Mesendoderm (in vitro differentiated cells): ENCODE data around the gene LCNL1.
A peak's percentile ranks its signal among the peaks of the same experiment; 100 is the strongest.

ENCODE experiments used
- DNase-seq: peaks from one replicate; pipeline ENCODE4 v3.0.0; 2013
- H2AK5ac ChIP-seq: 2 replicates; pipeline ENCODE4 v1.6.1; 2013; ENCODE audit warnings: low read length, inconsistent platforms
- H2BK120ac ChIP-seq: 2 replicates; pipeline ENCODE4 v1.6.1; 2013; ENCODE audit warnings: low read depth, mild to moderate bottlenecking, low read length, moderate library complexity, mixed read lengths
- H2BK15ac ChIP-seq: replicated peaks from 2 replicates; pipeline ENCODE4 v1.6.1; 2013; ENCODE audit warnings: low read depth, mild to moderate bottlenecking, moderate library complexity
- H2BK5ac ChIP-seq: 2 replicates; pipeline ENCODE4 v1.6.1; 2013; ENCODE audit warnings: low read length, inconsistent platforms
- H3K18ac ChIP-seq: 2 replicates; pipeline ENCODE4 v1.6.1; 2013; ENCODE audit warnings: mild to moderate bottlenecking, low read length, mixed read lengths
- H3K23ac ChIP-seq: one replicate; pipeline ENCODE4 v1.6.1; 2013; ENCODE audit warnings: low read length
- H3K27ac ChIP-seq: 2 replicates; pipeline ENCODE4 v1.5.1; 2013; ENCODE audit warnings: low read depth, mild to moderate bottlenecking, inconsistent platforms, low read length, moderate library complexity
- H3K27me3 ChIP-seq: 2 replicates; pipeline ENCODE4 v1.6.1; 2013; ENCODE audit warnings: low read length, control low read depth, mild to moderate bottlenecking, inconsistent platforms; ENCODE audit not compliant: insufficient read depth, poor library complexity
- H3K36me3 ChIP-seq: 2 replicates; pipeline ENCODE4 v1.6.1; 2013; ENCODE audit warnings: low read length, inconsistent platforms; ENCODE audit not compliant: control insufficient read depth, insufficient read depth
- H3K4ac ChIP-seq: one replicate; pipeline ENCODE4 v1.6.1; 2013; ENCODE audit warnings: low read depth, mild to moderate bottlenecking, low read length, moderate library complexity
- H3K4me1 ChIP-seq: 2 replicates; pipeline ENCODE4 v1.6.1; 2013; ENCODE audit warnings: low read depth, low read length, inconsistent platforms; ENCODE audit not compliant: control insufficient read depth
- H3K4me2 ChIP-seq: 2 replicates; pipeline ENCODE4 v1.6.1; 2013; ENCODE audit warnings: low read length
- H3K4me3 ChIP-seq: 2 replicates; pipeline ENCODE4 v1.5.1; 2013; ENCODE audit warnings: mild to moderate bottlenecking, low read length
- H3K56ac ChIP-seq: one replicate; pipeline ENCODE4 v1.6.1; 2013; ENCODE audit warnings: low read length
- H3K79me1 ChIP-seq: 2 replicates; pipeline ENCODE4 v1.6.1; 2013; ENCODE audit warnings: low read length, inconsistent platforms
- H3K79me2 ChIP-seq: 2 replicates; pipeline ENCODE4 v1.6.1; 2013; ENCODE audit warnings: mild to moderate bottlenecking, low read length; ENCODE audit not compliant: control insufficient read depth, insufficient read depth
- H3K9ac ChIP-seq: 2 replicates; pipeline ENCODE4 v1.6.1; 2013; ENCODE audit warnings: low read length, inconsistent platforms
- H4K5ac ChIP-seq: one replicate; pipeline ENCODE4 v1.6.1; 2013; ENCODE audit warnings: low read length
- H4K8ac ChIP-seq: one replicate; pipeline ENCODE4 v1.6.1; 2013; ENCODE audit warnings: low read depth, mild to moderate bottlenecking, control low read depth, low read length, moderate library complexity
- WGBS: extraction: QIAGEN DNeasy Blood & Tissue Kit; methylation state at CpG from one replicate; pipeline ENCODE4 v1.1.7; 2013; ENCODE audit warnings: low lambda C conversion rate, missing lambda C conversion rate; ENCODE audit not compliant: insufficient coverage; ENCODE audit errors: extremely low coverage; 5-methylcytosine and 5-hydroxymethylcytosine counted together

Gene LCNL1

DNA sequence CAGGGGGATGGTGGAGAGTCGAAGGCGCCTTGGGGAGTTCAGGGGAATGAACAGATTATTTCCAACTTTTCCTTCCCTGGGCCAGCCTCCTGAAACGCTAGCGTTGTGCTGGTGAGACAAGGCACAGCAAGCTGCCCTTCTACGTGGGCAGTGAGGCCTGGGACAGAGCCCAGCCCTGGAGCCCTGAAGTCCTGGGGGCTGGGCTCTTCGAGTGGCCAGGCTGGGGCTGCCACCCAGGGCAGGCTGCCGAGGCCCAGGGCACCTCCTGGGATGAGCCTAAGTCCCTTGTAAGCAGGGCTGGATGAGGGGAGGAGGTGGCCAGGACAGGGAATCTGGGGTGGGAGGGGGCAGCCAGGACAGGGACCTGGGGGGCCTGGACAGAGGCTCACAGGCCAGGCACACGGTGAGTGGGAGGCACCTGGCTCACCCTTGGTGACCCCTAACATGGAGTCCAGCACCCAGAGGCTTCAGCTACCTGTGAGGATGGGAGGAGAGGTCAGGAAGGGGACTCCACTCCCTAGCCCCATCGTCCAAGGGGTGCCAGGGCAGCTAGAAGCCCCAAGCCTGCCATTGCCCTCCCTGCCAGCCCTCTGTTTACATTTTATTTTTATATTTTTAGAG lies 32.0 kb upstream of the LCNL1 start:
- Histone ChIP-seq H3K27ac (no peak overlapping the region), H3K4me1 (no peaks in the 10 kb centered on the region), H3K4me3 (no peak overlapping the region), H3K18ac (no peak overlapping the region), H3K4me2 (no peak overlapping the region), H3K9ac (peak overlapping the region; percentile 62), H3K79me1 (no peaks in the 10 kb centered on the region), H2BK5ac (no peak overlapping the region), H2AK5ac (no peak overlapping the region), H3K56ac (peak overlapping the region; percentile 80), H3K79me2 (no peaks in the 10 kb centered on the region), H3K36me3 (no peaks in the 10 kb centered on the region), H3K23ac (no peak overlapping the region), H3K4ac (peak overlapping the region; percentile 8), H2BK120ac (no peak overlapping the region), H2BK15ac (no peak overlapping the region), H4K5ac (no peak overlapping the region), H4K8ac (no peak overlapping the region), H3K27me3 (no peaks in the 10 kb centered on the region)
- no peak for DNase-seq
- WGBS, result no CpG with 5 or more reads among the region's 9 CpGs

DNA sequence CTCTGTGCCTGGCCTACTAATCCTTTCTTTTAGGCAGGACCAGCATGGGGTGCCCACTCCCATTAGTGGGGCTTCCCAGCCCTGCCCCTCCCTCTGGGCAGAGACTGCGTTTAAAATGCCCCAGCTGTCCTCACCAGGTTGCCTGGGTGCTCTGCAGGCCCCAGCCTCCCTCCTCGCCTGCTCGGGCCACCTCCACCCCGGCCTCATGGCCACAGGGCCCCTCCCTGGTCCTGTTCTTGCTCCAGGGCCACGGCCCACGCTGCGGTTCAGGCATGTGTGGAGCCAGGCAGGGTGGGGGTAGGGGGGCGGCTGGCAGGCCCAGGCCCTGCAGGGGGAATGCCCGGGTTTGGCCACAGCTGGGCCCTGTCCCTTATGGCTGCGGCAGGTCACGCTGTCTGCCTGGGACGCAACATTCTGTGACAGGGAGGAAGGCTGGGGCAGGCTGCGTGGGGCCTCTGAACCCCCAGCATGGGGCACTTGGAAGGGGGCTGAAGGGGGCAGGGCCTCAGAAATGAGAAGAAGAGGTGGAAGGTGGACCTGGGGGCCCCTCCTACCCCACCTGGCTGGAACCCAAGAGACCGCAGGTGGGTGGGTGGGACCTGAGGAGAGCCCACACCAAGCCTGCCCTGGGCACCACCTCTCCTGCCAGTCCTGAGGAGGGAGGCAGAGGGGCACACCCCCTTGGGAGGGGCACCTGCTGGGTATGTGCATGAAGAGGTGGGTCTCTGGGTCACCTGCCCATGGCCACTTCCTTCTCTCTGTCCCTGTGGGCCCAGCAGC lies 31.1 kb upstream of the LCNL1 start, which contains the start of gene LCN12:
Gene LCN12 (plus strand): TSS at position 733 of the 780 bp plus-strand sequence. CDS start 55 bp downstream, outside the sequence.
- no peak within 1 kb of the TSS for H2BK120ac ChIP-seq
- no peak for DNase-seq
- H3K23ac ChIP-seq, result no peak within 1 kb of the TSS
- H3K56ac ChIP-seq, result no peak within 1 kb of the TSS
- H3K79me1 ChIP-seq, result no peaks in the 10 kb centered on the region
- H3K9ac ChIP-seq, result no peak within 1 kb of the TSS
- no peak within 1 kb of the TSS for H2BK5ac ChIP-seq
- H3K79me2 ChIP-seq, result no peaks in the 10 kb centered on the region
- no peak within 1 kb of the TSS for H3K4ac ChIP-seq
- H2BK15ac ChIP-seq, result no peak within 1 kb of the TSS
- H4K5ac ChIP-seq, result no peak within 1 kb of the TSS
- H3K18ac ChIP-seq, result no peak within 1 kb of the TSS
- no peaks in the 10 kb centered on the region for H3K27me3 ChIP-seq
- no peak within 1 kb of the TSS for H3K4me2 ChIP-seq
- H3K4me3 ChIP-seq, result no peak within 1 kb of the TSS
- H3K36me3 ChIP-seq, result no peaks in the 10 kb centered on the region
- H4K8ac ChIP-seq, result no peak within 1 kb of the TSS
- H2AK5ac ChIP-seq, result no peak within 1 kb of the TSS
- H3K4me1 ChIP-seq, result no peaks in the 10 kb centered on the region
- WGBS, result no CpG with 5 or more reads among the region's 14 CpGs
- H3K27ac ChIP-seq, result no peak within 1 kb of the TSS

DNA sequence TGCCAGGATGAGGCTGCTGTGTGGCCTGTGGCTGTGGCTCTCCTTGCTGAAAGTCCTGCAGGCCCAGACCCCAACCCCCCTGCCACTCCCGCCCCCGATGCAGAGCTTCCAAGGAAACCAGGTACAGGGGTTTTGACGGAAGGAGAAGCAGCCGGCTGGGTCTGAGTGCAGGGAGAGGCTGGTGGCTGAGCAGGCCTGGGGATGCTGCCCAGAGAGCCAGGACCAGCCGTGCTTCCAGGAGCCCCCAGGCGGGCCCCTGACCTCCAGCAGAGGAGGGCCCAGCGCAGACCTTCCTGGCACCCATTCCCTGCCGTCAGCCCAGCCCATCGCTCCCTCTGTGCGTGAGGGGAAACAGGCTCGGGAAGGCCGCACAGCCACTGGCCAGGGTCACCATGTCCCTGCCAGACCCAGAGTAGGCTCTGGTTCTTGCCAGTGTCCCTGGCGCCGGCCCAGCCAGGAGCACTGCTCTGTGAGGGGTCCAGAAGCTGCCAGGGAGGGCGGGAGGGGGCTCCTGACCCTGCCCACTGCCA lies 30.4 kb upstream of the LCNL1 start:
- no peak overlapping the region for H3K18ac ChIP-seq
- no peaks in the 10 kb centered on the region for H3K79me1 ChIP-seq
- no peaks in the 10 kb centered on the region for H3K27me3 ChIP-seq
- no peaks in the 10 kb centered on the region for H3K79me2 ChIP-seq
- H4K8ac ChIP-seq, result no peak overlapping the region
- no peak overlapping the region for H2BK5ac ChIP-seq
- H3K27ac ChIP-seq, result no peak overlapping the region
- no peak overlapping the region for H2BK120ac ChIP-seq
- H3K4me1 ChIP-seq, result no peaks in the 10 kb centered on the region
- H3K56ac ChIP-seq, result no peak overlapping the region
- H3K36me3 ChIP-seq, result no peaks in the 10 kb centered on the region
- H3K9ac ChIP-seq, result no peak overlapping the region
- H4K5ac ChIP-seq, result no peak overlapping the region
- WGBS, result no CpG with 5 or more reads among the region's 15 CpGs
- no peak overlapping the region for H3K4me3 ChIP-seq
- no peak overlapping the region for H3K4ac ChIP-seq
- no peak overlapping the region for H2BK15ac ChIP-seq
- H2AK5ac ChIP-seq, result no peak overlapping the region
- H3K23ac ChIP-seq, result no peak overlapping the region
- DNase-seq, result no peak
- H3K4me2 ChIP-seq, result no peak overlapping the region

DNA sequence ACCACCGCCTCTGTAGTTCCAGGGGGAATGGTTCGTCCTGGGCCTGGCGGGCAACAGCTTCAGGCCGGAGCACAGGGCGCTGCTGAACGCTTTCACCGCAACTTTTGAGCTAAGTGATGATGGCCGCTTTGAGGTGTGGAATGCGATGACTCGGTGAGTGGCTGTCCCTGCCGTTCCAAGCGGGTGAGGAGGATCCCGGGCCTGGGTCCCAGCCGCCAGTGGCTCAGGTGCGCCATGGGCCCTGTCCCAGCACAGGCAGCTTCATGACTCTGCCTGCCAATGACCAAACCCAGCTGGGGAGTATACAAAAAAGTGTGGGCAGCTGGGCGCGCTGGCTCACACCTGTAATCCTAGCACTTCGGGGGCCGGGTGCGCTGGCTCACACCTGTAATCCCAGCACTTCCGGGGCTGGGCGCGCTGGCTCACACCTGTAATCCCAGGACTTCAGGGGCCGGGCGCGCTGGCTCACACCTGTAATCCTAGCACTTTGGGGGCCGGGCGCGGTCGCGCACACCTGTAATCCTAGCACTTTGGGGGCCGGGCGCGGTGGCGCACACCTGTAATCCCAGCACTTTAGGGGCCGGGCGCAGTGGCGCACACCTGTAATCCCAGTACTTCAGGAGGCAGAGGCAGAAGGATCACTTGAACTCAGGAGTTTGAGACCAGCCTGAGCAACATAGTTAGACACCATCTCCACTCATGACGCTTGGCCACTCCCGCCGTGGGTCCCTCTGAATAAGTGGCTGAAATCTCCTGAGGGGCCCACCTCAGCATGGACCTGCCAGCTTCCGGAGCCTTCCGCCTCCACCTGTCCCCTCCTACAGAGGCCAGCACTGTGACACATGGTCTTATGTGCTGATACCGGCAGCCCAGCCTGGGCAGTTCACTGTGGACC lies 29.7 kb upstream of the LCNL1 start:
- no peak overlapping the region for H4K8ac ChIP-seq
- no peak overlapping the region for H2BK120ac ChIP-seq
- H3K4ac ChIP-seq, result no peak overlapping the region
- no peak overlapping the region for H3K27ac ChIP-seq
- no peak overlapping the region for H4K5ac ChIP-seq
- no peak overlapping the region for H3K9ac ChIP-seq
- no peak overlapping the region for H3K18ac ChIP-seq
- no peaks in the 10 kb centered on the region for H3K79me1 ChIP-seq
- H3K23ac ChIP-seq, result no peak overlapping the region
- H3K56ac ChIP-seq, result no peak overlapping the region
- no peaks in the 10 kb centered on the region for H3K79me2 ChIP-seq
- no peaks in the 10 kb centered on the region for H3K36me3 ChIP-seq
- no peak overlapping the region for H2BK5ac ChIP-seq
- no peak overlapping the region for H2BK15ac ChIP-seq
- H3K27me3 ChIP-seq, result no peaks in the 10 kb centered on the region
- no peak overlapping the region for H2AK5ac ChIP-seq
- no peak for DNase-seq
- WGBS, result no CpG with 5 or more reads among the region's 44 CpGs
- no peak overlapping the region for H3K4me3 ChIP-seq
- H3K4me1 ChIP-seq, result no peaks in the 10 kb centered on the region
- H3K4me2 ChIP-seq, result no peak overlapping the region

DNA sequence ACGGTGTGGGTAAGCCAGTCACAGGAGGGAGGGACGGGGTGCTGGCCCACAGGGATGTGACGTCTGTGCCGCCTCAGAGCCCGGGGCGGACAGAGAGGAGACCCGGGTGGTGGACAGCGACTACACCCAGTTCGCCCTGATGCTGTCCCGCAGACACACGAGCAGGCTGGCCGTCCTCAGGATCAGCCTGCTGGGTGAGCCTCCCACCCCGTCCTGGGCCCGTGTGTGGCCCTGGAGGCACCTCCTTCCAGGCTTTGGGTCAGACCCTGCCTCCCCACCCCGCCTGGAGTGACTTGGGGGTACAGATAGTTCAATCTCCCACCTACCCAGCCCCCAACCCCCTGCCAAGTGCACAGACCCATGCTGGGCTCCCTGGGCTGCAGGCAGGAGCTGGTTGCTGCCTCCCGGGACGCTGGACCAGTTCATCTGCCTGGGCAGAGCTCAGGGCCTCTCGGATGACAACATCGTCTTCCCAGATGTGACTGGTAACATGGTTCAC lies 29.0 kb upstream of the LCNL1 start:
- no peaks in the 10 kb centered on the region for H3K79me1 ChIP-seq
- H2BK15ac ChIP-seq, result no peak overlapping the region
- H3K9ac ChIP-seq, result no peak overlapping the region
- no peaks in the 10 kb centered on the region for H3K27me3 ChIP-seq
- no CpG with 5 or more reads among the region's 19 CpGs for WGBS
- H3K18ac ChIP-seq, result no peak overlapping the region
- H3K79me2 ChIP-seq, result no peaks in the 10 kb centered on the region
- no peak overlapping the region for H2BK120ac ChIP-seq
- no peak overlapping the region for H3K4me3 ChIP-seq
- no peaks in the 10 kb centered on the region for H3K4me1 ChIP-seq
- H2BK5ac ChIP-seq, result no peak overlapping the region
- no peaks in the 10 kb centered on the region for H3K36me3 ChIP-seq
- H3K4ac ChIP-seq, result no peak overlapping the region
- no peak overlapping the region for H3K27ac ChIP-seq
- H2AK5ac ChIP-seq, result no peak overlapping the region
- no peak overlapping the region for H4K5ac ChIP-seq
- DNase-seq, result no peak
- no peak overlapping the region for H4K8ac ChIP-seq
- no peak overlapping the region for H3K56ac ChIP-seq
- no peak overlapping the region for H3K23ac ChIP-seq
- no peak overlapping the region for H3K4me2 ChIP-seq
